ENCODE data around the gene CTAGE1.
"Not testable (repeated sequence)": the region's sequence is repeated elsewhere in the genome, so short reads cannot be mapped to it uniquely, and the experiment has no call there.

The CTAGE1 gene

GRCh38 chr18:22417496-22418188 lies at the start of gene CTAGE1:
Gene CTAGE1, minus strand, starts transcription at chr18:22417915. Its CDS starts 104 bp downstream, at chr18:22417811.
- no peak for DNase-seq (ENCODE audit: low read depth)

GRCh38 chr18:22466608-22467395 lies 49.1 kb upstream of the CTAGE1 start:
- DNase-seq (ENCODE audit: low read depth) = no peak

- peak; percentile 4 for DNase-seq (ENCODE audit: low read depth)
Measured at GRCh38 chr18:22465859-22466457, 48.2 kb upstream of the CTAGE1 start.

GRCh38 chr18:22463076-22463475 lies 45.4 kb upstream of the CTAGE1 start:
- DNase-seq (ENCODE audit: low read depth) = no peak

- DNase-seq (ENCODE audit: low read depth) = no peak
Measured at GRCh38 chr18:22459491-22459890, 41.8 kb upstream of the CTAGE1 start.

GRCh38 chr18:22457524-22457923 lies 39.8 kb upstream of the CTAGE1 start:
- no peak for DNase-seq (ENCODE audit: low read depth)

GRCh38 chr18:22456547-22456946 lies 38.8 kb upstream of the CTAGE1 start:
- DNase-seq (ENCODE audit: low read depth) = no peak

- no peak for DNase-seq (ENCODE audit: low read depth)
Measured at GRCh38 chr18:22456116-22456480, 38.4 kb upstream of the CTAGE1 start.

- DNase-seq (ENCODE audit: low read depth) = no peak
Measured at GRCh38 chr18:22455425-22456115, 37.9 kb upstream of the CTAGE1 start.

GRCh38 chr18:22453315-22453714 lies 35.6 kb upstream of the CTAGE1 start:
- no peak for DNase-seq (ENCODE audit: low read depth)

- no peak for DNase-seq (ENCODE audit: low read depth)
Measured at GRCh38 chr18:22452226-22452668, 34.5 kb upstream of the CTAGE1 start.

GRCh38 chr18:22451796-22452195 lies 34.1 kb upstream of the CTAGE1 start:
- no peak for DNase-seq (ENCODE audit: low read depth)

GRCh38 chr18:22450766-22451165 lies 33.1 kb upstream of the CTAGE1 start:
- DNase-seq (ENCODE audit: low read depth) = not testable (repeated sequence)

- not testable (repeated sequence) for DNase-seq (ENCODE audit: low read depth)
Measured at GRCh38 chr18:22450318-22450717, 32.6 kb upstream of the CTAGE1 start.

GRCh38 chr18:22449753-22450152 lies 32.0 kb upstream of the CTAGE1 start:
- DNase-seq (ENCODE audit: low read depth) = not testable (repeated sequence)

- DNase-seq (ENCODE audit: low read depth) = no peak
Measured at GRCh38 chr18:22448238-22448637, 30.5 kb upstream of the CTAGE1 start.

- no peak for DNase-seq (ENCODE audit: low read depth)
Measured at GRCh38 chr18:22447792-22448191, 30.1 kb upstream of the CTAGE1 start.

GRCh38 chr18:22446911-22447310 lies 29.2 kb upstream of the CTAGE1 start:
- DNase-seq (ENCODE audit: low read depth) = no peak

- no peak for DNase-seq (ENCODE audit: low read depth)
Measured at GRCh38 chr18:22446325-22446724, 28.6 kb upstream of the CTAGE1 start.

GRCh38 chr18:22441638-22442037 lies 23.9 kb upstream of the CTAGE1 start:
- DNase-seq (ENCODE audit: low read depth) = no peak

- no peak for DNase-seq (ENCODE audit: low read depth)
Measured at GRCh38 chr18:22439447-22439846, 21.7 kb upstream of the CTAGE1 start.

- DNase-seq (ENCODE audit: low read depth) = no peak
Measured at GRCh38 chr18:22436136-22436535, 18.4 kb upstream of the CTAGE1 start.

All from stimulated activated CD8-positive, alpha-beta memory T cell treated with anti-CD3 and anti-CD28 coated beads, Interleukin-4, amount 100 ng/mL, for 24 hours (primary cell).